ENCODE measurements around the gene CSH1. TPM values are rescaled to one million over a fixed set of nuclear protein-coding genes. Genes with fewer than 3 reads are reported as not detected.
"Not testable (repeated sequence)": the region's sequence is repeated elsewhere in the genome, so short reads cannot be mapped to it uniquely, and the experiment has no call there.

Gene CSH1
- not detected for total RNA-seq

GRCh38 chr17:63896524-63897354 is at the start of gene CSH1:
Gene CSH1, minus strand, starts transcription at chr17:63896574. Its CDS starts 63 bp downstream, at chr17:63896511.
- not testable (repeated sequence) for ATAC-seq

DNA sequence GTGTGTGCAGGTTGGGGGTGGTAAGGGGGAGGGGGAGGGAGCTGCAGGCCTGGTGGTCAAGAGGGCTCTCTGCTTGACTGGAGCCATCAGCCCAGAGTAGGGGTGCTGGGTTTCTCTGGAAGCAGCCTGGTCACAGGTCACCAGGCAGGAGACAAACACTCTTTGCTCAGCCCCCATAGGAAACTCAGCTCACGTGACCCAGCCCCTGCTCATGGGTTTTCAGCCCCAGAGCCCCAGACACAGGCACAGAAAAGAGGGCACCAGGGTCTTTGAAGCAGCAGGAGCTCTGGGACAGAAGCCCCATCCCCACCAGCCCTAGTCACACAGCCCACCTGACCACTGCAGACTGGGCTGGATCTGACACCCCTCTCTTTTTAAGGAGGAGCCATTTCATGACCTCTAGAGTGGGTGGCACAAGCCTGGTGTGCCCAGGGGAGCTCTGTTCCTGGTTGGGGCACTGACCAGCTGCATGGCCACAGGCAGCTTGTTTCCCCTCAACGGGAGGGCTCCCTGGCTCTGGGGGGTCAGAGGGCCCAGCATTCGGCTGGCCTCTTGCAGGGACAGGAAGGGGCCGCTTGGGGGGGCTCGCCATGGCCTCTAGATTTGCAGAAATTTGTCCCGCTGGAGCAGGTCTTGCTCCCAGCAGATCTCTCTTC is 49.5 kb upstream of the CSH1 start:
- no peak for ATAC-seq

- ATAC-seq: no peak
Observed at GRCh38 chr17:63944736-63945499, 48.5 kb upstream of the CSH1 start.

- no peak for ATAC-seq
Observed at GRCh38 chr17:63943745-63944144, 47.4 kb upstream of the CSH1 start.

DNA sequence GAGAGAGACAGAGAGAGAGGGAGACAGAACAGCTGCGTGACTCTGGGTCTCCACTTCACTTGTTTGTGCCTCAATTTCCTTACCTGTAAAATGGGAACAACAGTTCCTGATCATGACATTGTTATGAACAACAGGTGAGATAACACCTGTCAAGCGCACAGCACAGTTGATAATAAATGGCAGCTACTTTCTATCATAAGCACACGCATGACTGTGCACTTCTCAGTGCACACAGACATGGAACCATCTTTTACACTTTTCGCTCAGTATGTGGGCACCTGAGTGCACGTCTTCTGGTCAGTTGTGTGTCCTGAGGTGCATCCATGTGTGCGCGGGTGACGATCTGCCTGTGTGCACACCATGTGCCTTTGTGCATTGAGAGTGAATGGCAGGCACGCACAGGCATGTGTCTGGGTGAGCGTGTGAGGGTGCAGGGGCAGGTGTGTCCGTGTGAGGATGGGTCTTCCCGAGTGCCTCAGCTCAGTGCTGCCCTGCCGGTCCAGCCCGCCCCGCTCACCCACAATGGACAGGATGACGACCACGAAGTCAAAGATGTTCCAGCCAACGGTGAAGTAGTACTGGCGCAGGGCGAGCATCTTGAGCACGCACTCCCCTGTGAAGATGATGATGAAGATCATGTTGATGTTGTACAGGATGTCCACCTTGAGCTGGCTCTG is 46.1 kb upstream of the CSH1 start:
- no peak for ATAC-seq

DNA sequence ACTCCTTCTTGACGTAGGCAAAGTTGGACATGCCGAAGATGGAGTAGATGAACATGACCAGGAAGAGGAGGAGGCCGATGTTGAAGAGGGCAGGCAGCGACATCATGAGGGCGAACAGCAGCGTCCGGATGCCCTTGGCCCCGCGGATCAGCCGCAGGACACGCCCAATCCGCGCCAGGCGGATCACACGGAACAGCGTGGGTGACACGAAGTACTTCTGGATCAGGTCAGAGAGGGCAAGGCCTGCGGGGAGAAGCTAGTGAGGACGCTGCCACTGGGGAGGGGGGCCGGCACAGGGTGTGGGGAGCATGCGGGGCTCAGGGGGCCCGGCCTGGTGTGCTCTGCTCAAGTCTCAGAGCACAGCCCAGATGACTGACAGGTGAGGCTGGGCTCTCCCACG is 45.4 kb upstream of the CSH1 start:
- no peak for ATAC-seq

DNA sequence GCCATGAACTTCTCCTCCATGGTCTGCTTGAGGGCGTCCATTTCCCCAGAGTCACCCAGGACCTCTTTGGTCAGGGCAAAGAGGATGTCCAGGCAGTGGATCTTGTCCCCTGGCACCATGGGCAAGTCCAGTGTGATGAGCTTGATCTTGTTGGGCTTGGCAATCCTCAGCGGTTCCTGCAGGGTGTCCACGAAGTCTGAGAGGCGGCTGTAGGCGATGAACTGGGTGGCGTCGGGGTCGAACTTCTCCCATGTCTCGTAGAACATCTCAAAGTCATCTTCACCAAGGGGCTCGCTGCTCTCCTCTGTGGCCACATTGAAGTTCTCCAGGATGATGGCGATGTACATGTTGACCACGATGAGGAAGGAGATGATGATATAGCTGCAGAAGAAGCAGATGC is 44.8 kb upstream of the CSH1 start:
- no peak for ATAC-seq

GRCh38 chr17:63940584-63940983 is 44.2 kb upstream of the CSH1 start:
- no peak for ATAC-seq

- no peak for ATAC-seq
Observed at GRCh38 chr17:63939884-63940283, 43.5 kb upstream of the CSH1 start.

- no peak for ATAC-seq
Observed at GRCh38 chr17:63939401-63939800, 43.0 kb upstream of the CSH1 start.

GRCh38 chr17:63937920-63938319 is 41.5 kb upstream of the CSH1 start:
- no peak for ATAC-seq

DNA sequence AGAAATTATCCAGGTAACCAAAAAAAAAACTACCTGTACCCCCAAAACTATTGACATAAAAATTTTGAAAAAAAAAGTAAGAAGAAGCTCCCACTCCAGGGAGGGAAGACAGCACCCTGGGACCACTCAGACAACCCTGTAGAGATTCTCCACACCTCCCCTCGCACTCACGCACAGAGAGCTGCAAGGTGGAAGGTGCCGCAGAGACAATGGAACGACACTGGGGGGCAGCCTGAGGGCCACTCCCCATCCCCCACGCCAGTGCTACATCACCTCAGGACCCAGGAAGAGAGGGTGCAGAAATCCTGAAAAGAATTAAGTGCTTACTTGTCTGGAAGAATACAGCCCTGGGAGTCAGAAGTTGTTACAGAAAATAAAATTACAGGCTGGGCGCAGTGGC is 40.9 kb upstream of the CSH1 start:
- ATAC-seq: no peak

DNA sequence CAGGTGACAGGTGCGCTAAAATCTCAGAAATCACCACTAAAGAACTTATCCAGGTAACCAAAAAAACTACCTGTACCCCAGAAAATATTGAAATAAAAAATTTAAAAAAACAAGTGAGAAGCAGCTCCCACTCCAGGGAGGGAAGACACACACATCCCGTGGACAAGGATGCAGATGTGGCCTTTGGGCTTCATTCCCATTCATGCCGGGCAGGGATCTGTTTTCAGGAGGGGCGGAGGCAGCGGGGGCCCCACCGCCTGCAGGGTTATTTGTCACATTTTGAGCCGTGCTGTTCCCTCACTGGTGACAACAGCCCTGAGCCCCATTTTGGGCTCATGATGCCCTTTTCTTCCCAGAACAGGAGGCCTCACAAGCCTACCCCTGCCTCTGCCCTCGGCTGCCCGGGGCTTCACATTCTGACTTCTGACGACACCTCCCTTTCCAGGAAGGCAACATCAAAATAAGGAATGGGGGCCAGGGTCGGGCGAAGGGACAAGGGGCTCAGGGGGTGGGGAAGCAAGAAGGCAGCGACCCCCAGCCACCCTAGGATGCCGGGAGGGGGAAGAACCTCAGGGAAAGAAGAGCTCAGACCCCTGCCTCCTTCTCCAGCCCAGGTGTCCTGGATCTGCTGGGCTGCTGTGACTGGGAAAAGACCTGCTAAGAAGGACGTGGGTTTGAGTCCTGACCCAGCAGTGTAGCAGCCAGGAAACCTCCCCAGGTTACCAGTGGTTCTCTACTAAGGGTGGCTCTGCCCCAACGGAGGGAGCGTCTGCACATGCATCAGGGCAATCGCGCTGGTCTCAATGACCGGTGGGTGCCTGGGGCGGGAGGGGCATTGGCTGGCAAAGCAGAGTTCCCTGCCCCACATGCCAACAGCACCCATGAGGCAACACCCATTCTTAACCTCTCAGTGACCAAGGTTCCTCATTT is 38.1 kb upstream of the CSH1 start:
- no peak for ATAC-seq

DNA sequence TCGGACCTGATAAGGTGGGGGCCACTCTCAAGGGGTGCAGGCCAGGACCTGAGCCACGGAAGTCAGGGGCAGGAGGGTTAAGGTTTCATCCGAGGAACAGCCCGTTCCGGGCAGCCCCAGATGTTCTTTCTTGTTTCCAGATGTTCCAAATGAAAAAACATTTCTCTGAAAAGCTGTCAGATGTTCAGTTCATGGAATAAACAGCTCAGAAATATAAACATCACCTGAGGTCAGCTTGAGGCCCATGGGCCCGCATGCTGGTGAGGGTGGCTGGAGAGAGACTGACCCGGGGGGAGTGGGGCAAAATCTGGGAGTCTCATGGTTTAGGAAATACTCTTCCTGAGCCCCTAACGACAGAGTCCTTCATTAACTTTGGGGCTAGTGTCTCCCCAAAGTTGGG is 37.2 kb upstream of the CSH1 start:
- no peak for ATAC-seq

DNA sequence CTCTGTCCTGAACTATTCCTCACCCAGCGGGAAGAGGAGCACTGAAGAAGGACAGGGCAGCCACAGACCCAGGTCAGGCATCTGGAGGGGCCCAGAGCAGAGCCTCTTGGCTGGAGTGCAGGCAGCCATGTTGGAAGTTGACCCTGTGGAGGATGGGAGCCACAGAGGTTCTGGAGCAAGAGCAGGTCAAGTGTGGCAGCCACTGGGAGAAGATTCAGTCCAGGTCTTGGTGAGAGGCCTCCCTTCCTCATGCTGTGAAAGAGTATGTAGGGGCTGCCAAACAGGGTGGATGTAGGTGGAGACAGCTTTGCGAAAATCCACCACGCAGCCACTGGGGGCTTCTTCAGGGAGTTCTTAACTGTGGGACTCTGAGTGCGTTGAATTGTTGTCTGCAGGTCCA is 36.3 kb upstream of the CSH1 start:
- no peak for ATAC-seq

DNA sequence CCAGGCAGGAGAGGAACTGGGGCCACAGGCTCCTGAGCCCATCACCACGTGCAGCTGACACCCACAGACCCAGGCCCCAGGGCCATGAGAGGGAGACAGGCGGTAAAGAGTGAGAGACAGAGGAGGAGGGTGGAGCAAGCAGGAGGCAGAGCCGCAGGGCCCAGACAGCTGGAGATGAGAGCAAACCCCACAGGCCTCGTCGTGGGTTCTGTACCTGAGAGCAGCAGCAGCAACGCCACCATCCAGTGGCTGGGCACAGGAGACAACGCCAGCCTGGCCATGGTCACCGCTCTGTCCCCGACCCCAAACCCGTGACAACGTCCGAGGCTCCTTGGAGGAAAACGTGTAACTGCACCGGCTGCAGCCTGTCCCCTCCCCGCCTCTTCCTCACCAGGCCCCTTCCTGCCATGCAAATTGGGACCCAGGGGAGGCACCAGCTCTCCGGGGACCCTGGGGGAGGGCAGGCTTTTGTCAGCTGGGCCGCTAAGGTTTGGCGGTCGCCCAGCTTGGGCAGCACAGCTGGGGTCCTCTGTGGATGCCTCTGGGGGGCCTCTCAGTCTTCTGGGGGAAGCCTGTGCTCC is 35.7 kb upstream of the CSH1 start, which contains the start of gene CD79B:
CD79B (minus strand) TSS at position 351 of the 581 bp plus-strand sequence; CDS start at position 281, 70 bp downstream.
- ATAC-seq: peak; percentile 31

DNA sequence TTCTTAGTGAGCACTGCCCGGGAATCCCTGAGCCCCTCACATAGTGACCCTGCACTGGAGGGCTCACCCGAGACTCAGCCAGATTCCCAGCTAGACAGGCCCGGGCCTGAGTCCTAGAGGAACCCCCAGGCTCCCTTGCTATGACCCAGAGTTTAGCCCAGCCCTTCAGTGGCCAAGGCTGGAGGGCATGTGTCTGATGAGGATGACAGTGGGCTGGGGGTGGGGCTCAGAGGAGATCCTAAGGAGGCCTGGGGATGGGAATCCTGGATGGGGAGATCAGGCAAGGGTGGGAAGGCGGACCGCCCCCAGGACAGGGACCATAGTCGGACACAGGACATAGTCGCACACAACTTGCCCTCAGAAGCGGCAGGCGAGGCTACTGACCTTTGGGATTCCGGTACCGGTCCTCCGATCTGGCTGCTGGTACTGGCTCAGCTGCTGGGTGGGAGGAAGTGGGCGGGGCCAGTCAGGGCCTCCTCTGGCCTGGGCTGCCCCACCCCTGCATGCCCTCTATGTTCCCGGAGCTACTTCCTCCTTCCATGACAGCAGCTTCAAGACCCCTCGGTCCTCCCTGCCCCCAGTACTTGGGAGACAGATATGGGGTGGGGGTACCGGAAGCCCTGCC is 34.7 kb upstream of the CSH1 start:
- peak; percentile 63 for ATAC-seq

- peak; percentile 20 for ATAC-seq
Observed at GRCh38 chr17:63929860-63930766, 33.7 kb upstream of the CSH1 start.

DNA sequence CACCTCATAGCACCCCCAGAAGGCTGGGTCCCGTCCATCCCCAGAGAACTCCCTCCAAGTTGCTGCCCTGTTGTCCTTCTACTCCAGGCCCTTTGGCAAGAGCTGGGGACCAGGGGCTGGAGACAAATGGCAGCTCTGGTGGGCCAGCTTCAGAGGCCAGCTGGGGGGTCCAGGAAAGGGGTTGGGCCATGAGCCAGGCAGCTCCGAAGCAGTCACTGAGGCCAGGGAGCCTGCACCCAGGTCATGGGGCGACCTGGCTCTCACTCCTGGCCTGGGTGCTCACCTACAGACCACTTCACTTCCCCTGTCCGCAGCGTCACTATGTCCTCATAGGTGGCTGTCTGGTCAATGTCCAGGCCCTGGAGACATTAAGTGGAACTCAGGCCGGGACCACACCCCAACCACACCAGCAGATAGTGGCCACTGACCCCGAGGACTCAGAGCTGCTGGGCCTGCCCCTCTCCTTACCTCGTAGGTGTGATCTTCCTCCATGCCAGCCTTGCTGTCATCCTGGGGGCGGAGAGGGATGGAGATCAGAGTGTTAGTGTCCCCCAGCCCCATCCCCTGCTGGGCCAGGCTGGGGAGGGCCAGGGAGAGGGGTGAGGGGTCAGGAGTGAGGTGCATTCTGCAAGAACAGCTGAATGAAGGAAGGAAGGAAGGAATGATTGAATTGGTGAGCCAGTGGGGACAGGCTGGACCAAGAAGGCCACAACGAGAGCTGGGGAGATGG is 32.8 kb upstream of the CSH1 start:
- ATAC-seq: no peak

Data from esophagus mucosa (tissue), 1 donor.